Fibroblast of the conjunctiva (primary cell): ENCODE results near the gene HOXA4.

Experiments
- DNase-seq: peaks from one replicate; pipeline ENCODE4 v3.0.0-alpha.2; 2010; ENCODE audit warnings: low read depth

Gene HOXA4

GRCh38 chr7:27116031-27116961 is 14.3 kb downstream of the HOXA4 start:
- DNase-seq, result no peak

- no peak for DNase-seq
These were observed 15.1 kb downstream of the HOXA4 start for GRCh38 chr7:27115221-27116026.

DNA sequence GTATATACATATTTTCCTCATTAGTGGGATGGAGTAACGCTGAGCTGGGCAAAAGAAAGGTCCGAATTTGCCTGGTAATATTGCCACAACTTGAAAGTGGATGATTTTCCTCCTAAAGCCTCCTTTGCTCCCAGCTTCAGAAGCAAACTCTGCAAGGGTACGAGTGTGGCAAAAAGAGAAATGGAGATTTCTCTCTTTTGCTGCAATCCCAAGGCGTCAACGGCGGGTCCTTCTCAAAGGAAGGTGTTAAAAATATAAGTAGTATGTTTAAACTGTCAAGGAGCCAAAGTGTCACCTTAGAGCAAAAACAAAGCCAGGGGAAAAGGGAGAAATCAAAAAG is 15.7 kb downstream of the HOXA4 start:
- no peak for DNase-seq

DNA sequence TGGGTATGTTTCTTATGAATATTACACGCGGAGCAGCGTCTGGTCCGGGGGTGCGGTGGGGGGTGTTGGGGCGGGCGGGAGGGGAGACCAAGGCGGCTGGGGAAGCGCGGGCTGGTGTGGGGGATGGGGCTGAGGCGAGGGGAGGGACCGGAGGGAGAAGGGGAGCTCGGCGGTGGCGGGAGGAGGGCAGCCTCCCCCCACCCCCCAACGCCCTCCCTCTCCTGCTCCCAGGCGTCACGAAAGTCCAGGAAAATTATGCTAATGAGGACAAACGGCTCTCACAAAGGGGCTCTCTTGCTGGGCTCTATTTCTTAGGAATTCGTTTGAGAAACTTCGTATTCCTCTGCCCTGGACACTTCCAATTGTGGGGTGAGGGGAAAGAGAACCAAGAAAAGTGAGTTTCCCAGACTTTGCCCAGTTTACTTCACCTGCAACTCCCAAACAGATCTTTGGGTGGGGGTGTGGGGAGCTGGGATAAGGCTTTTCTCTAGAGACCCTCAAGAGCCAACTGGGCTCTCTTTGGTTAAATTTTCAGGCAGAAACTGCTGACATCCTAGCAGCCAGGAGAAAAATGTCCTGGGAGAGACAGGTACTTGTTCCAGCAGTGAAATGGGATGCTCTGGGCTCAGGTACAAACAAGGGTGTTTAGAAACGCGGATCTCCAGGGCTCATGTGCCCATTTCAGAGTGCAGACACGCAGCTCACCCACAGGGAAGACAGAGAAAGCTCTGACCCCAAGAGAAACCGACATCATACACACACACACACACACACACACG is 16.4 kb downstream of the HOXA4 start:
- DNase-seq, result no peak

GRCh38 chr7:27112955-27113949 is 17.3 kb downstream of the HOXA4 start:
- DNase-seq, result no peak

GRCh38 chr7:27112361-27112760 is 18.2 kb downstream of the HOXA4 start:
- no peak for DNase-seq

- no peak for DNase-seq
These were observed 18.7 kb downstream of the HOXA4 start for GRCh38 chr7:27111751-27112277.

GRCh38 chr7:27111042-27111750 is 19.4 kb downstream of the HOXA4 start:
- no peak for DNase-seq

- DNase-seq, result no peak
These were observed 20.1 kb downstream of the HOXA4 start for GRCh38 chr7:27110186-27111031.

DNA sequence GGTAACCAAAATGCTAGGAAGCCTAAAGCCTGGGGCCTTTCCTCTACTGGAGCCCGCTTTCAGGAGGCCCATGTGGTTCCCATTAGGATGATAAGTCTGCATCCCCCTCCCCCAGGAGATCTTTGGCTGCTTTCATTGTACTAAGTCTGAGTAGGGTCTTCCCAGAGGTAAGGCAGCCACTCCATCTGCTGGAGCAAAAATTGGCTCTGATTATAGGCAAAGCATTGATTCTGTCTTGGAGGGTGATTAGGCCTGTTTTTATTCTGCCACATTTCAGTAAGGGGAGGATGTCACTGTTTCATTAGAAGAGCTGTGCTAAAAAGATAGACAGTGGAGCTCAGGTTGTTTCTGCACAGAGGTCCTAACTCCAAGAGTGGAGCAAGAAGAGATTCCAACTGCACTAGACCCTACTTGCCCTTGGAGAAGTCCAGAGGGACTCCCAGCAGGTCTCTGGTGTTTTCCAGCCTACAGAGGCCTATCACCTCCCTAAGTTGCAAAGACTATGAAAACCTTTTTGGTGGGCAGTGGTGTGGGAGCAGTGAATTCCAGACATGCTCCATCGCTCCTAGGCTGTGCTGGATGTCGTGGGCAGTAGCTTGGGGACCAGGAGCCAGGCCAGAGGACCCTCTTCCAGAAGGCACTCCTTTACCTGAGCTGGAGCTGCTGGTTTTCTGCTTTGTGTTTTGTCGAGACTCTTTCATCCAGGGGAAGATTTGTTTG is 20.9 kb downstream of the HOXA4 start:
- DNase-seq, result no peak

- DNase-seq, result no peak
These were observed 22.0 kb downstream of the HOXA4 start for GRCh38 chr7:27108390-27109127.

DNA sequence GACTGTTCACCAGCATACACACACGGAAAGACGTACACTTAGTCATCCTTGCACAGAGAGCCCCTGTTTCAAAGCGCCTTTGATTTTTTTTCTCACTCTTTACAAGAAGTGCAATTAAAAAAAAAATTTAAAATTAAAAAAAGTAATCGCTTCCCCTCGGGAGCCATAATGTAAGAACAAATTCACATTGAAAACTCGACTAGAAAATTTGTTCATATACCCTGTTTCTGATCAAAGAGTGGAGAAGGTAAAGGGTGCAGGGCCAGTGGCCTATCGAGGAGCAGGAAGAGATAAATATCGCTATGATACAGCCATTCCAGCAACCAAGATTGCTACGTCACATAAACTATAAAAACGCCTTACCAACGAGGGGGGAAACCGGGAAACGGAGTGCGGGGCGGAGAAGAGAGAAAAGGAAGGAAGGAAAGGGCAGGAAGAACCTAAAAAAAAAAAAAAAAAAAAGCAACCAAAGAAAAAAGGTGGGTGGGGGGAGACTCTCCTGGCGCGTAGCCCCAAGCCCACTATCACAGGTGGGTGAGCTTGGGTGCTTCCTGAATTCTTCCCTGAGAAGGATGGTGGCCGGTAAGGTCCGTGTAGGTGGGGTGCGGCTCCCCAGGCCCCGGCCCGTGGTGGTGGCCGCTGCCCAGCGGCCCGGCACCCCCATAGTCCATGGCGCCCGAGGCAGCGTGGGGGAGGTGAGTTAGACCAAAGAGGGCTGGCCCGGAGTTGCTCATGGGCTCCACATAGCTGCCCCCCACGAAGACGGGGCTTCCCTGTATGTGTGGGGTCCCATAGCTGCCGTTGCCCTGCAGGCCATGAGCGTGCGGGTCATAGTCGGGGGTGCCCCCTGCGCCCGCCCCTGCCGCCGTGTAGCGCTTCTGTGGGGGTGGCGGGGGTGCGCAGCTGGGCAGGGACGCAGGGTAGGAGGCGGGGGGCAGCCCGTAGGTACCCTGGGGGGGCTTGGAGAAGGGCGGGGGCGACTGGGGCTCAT is 22.9 kb downstream of the HOXA4 start:
- DNase-seq, result no peak

- no peak for DNase-seq
These were observed 23.7 kb downstream of the HOXA4 start for GRCh38 chr7:27106901-27107240.

DNA sequence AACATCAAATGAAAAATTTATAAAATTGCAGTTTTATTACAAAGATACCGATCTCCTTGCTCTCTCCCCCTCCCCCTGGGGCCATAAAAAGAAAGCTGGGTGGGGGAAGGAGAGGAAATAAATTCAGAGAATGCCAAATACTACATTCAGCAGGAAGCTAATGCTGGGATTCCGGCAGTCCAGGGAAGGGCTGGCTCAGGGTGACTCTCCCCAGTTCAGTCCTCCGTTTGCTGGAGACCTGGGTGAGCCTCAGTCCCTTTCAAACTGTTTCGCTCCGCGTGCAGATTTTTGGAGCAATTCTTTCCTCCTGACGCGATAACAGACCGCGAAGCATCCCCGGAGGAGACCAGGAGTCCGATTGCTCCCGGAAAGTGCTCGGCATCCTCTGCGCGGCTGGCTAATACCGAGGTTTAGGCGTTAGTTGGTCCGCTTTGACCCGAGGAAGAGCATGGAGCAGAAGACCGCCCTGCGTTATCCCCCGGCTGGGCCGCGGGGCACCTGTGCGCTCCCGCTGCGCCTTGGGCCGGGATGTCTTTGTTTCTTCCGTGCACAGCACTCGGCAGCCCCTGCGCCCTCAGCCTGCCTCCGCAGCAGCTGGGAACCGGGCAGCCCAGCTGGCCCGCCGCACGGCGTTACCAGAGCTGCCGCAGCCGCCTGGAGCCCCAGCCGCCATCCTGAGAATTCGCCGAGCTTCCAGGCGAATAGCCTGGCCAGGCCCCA is 24.2 kb downstream of the HOXA4 start:
- DNase-seq, result no peak

DNA sequence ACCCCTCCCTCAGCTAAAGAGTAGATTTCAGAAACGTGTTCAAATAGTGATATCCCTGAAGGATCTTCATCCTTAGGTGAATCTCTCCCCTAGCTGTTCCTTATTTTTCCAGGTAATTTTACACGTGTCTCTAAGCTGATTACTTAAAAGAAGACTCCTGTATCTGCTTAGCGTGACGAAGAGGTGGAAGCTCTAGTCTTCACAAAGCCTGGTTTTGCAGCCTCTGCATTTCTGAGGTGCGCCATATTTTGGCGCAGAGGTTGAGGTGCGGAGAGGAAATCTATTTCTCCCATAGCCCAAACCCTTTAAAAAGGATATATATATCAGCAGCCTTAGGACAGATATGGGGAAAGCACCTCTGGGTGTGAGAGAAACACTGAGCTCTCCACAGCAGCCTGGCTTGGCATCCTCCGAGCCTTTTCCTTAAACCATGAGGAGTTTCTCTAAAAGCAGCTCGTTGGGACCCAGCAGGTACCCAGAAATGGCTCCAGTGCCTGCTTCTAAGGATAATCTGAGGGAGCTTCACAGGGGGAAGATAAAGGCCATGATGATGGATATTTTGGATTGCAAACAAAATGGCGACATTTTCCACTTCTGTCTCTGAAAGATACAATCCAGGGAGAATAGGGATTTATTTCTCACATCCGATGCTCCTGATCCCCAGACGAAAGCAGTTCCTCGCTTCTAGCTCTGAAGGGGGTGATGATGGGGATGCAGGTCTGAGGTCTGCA is 25.1 kb downstream of the HOXA4 start:
- DNase-seq, result no peak
